Breast epithelium (tissue), 4 donors: ENCODE measurements around the gene SNX27. TPM values are rescaled to one million over a fixed set of nuclear protein-coding genes. Genes with fewer than 3 reads are reported as not detected.

Experiments
- DNase-seq, 2 donors: peaks; one replicate each; pipeline ENCODE4 v3.0.0-alpha.2; 2019; ENCODE audit warnings: low spot score in 2 of 2
- H3K27ac ChIP-seq, 2 donors: fragments of 200-600 bp; sonication (generic) in 1 of 2; one replicate each; pipeline ENCODE4 v1.5.1; 2016 to 2019; ENCODE audit warnings: mild to moderate bottlenecking in 1 of 2
- H3K27me3 ChIP-seq, 2 donors: fragments of 200-600 bp; sonication (generic) in 1 of 2; one replicate each; pipeline versions ENCODE4 v1.5.1 to v1.6.0; 2017 to 2019; ENCODE audit warnings: control low read depth in 1 of 2, mild to moderate bottlenecking in 1 of 2
- H3K36me3 ChIP-seq: fragments of 200-600 bp; one replicate; pipeline ENCODE4 v1.5.1; 2019
- H3K4me1 ChIP-seq, 2 donors: fragments of 200-600 bp; sonication (generic); one replicate each; pipeline ENCODE4 v1.5.1; 2016 to 2019; ENCODE audit warnings: control low read depth in 1 of 2
- H3K4me3 ChIP-seq, 3 donors: fragments of 200-600 bp; sonication (generic); 1 replicate in 2 of 3; 2 replicates in 1 of 3; pipeline ENCODE4 v1.5.1; 2016 to 2019; ENCODE audit warnings: mild to moderate bottlenecking in 3 of 3, moderate library complexity in 2 of 3
- H3K9me3 ChIP-seq, 2 donors: fragments of 200-600 bp; sonication (generic) in 1 of 2; one replicate each; pipeline ENCODE4 v1.5.1; 2016 to 2019; ENCODE audit warnings: control low read depth in 1 of 2
- POLR2A ChIP-seq: fragments of 450-650 bp; IDR thresholded peaks from one replicate; pipeline ENCODE4 v1.6.1; 2016; ENCODE audit warnings: antibody characterized with exemption, mild to moderate bottlenecking, moderate library complexity
- POLR2AphosphoS5 ChIP-seq, 3 donors: sonication (generic); formaldehyde crosslinking; IDR thresholded peaks; one replicate each; pipeline ENCODE4 v1.6.1; 2017; ENCODE audit warnings: antibody characterized with exemption in 3 of 3
- intact Hi-C: fragments of 100-400 bp; cut with DNase I; formaldehyde crosslinking; loops from one replicate; pipeline ENCODE4 v1.15.1; 2023; ENCODE audit warnings: low total_unique reads
- total RNA-seq, 3 donors: library from RNA; depleted of rRNA; stranded (reverse); fragments of >200 nt; gene quantifications; one replicate each; pipeline ENCODE4 v1.1.0, GENCODE V29; 2016
- TF ChIP-seq, protein P1 (sequence below), 3 donors: fragments of 450-650 bp; IDR thresholded peaks; one replicate each; pipeline ENCODE4 v1.5.1; 2016 to 2017; ENCODE audit warnings: antibody characterized with exemption in 3 of 3, mild to moderate bottlenecking in 3 of 3, moderate library complexity in 3 of 3

The SNX27 gene
- total RNA-seq, 3 donors from 2014 or later: 41.3 to 46.8 (median 43.6) TPM

DNA sequence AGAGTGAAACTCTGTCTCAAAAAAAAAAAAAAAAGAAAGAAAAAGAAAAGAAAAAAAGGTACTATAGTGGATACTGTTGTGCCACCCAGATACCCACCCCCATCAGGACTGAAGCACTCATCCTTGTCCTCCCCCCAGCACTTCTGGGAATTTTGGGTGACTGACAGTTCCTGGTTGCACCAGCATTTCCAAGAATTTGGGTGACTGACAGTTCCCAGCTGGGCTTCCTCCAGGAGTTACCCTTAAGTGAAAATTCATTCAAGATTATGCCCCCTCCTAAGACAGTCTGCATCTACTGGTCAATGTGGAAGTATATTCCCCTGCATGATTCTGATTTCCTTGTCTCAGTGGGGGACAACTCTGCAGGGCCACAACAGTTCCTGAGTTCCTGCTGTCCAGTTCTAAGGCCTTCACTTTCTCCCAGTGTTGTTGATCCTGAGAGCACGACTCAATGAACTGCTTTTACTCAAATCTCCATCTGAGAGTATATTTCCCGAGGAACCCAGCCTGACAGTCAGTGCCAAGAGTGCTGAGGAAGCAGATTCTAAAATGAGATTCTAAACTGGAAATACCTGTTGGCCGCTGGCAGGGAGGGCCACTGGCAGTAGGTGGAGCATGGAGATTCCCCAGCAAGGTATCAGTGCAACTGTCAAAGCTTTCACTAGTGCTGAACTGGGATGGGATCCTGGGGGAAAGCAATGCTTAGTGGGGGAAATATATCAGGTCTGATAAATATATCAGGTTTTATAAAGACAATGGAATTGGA is 127.9 kb downstream of the SNX27 start:
- Histone ChIP-seq H3K27ac (peak overlapping the region; percentile 56 to 57), H3K4me1 (no peaks in the 10 kb centered on the region), H3K4me3 (peak overlapping the region in 1 of 3 donors; percentile 7), H3K27me3 (no peaks in the 10 kb centered on the region), H3K36me3 (no peaks in the 10 kb centered on the region), H3K9me3 (peaks cover 7 to 9% of the 10 kb centered on the region in 2 donors)
- peak; percentile 72 to 83 for DNase-seq
- TF ChIP-seq, protein P1, sequence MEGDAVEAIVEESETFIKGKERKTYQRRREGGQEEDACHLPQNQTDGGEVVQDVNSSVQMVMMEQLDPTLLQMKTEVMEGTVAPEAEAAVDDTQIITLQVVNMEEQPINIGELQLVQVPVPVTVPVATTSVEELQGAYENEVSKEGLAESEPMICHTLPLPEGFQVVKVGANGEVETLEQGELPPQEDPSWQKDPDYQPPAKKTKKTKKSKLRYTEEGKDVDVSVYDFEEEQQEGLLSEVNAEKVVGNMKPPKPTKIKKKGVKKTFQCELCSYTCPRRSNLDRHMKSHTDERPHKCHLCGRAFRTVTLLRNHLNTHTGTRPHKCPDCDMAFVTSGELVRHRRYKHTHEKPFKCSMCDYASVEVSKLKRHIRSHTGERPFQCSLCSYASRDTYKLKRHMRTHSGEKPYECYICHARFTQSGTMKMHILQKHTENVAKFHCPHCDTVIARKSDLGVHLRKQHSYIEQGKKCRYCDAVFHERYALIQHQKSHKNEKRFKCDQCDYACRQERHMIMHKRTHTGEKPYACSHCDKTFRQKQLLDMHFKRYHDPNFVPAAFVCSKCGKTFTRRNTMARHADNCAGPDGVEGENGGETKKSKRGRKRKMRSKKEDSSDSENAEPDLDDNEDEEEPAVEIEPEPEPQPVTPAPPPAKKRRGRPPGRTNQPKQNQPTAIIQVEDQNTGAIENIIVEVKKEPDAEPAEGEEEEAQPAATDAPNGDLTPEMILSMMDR (IDR thresholded peaks at IDR 0.05): peak in 1 of 3 donors; percentile 7
- peak in 2 of 3 donors; percentile 18 to 62 for TF ChIP-seq POLR2AphosphoS5 (IDR thresholded peaks at IDR 0.05)
- TF ChIP-seq POLR2A: no peak
- intact Hi-C loops: loop anchor here (2.0 kb wide), 1 partner anchor 155 kb away; no protein-coding TSS in a partner anchor

DNA sequence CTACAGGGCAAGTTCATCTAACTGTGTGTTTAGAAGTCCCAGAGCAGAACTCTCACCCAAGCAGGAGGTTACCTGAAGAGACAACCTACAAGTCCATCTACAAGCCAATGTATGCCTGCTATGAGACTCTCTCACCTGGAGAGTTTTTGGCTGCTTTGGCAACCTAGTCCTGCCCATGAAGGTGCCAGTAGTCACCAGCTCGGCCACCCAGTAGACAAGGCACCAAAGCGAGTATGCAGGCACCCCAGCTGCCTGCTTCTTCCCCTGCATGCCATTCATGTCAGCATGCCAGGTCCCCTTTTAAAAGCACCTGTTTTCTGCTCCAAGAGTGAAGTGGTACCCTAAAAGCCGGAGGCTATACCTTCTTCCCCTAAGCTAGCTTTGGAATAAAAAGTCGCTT is 129.7 kb downstream of the SNX27 start:
- Histone ChIP-seq H3K9me3 (peaks cover 7 to 9% of the 10 kb centered on the region in 2 donors), H3K27me3 (no peaks in the 10 kb centered on the region), H3K4me3 (no peak overlapping the region), H3K4me1 (no peaks in the 10 kb centered on the region), H3K36me3 (no peaks in the 10 kb centered on the region), H3K27ac (no peak overlapping the region)
- intact Hi-C loops: loop anchor here (2.0 kb wide), 1 partner anchor 157 kb away; no protein-coding TSS in a partner anchor
- TF ChIP-seq POLR2A: no peak
- no peak for TF ChIP-seq POLR2AphosphoS5 (IDR thresholded peaks at IDR 0.05)
- TF ChIP-seq, protein P1 (IDR thresholded peaks at IDR 0.05): no peak
- DNase-seq: no peak

Other genes starting within 250 kb of the SNX27 start
- 100 to 1,000 TPM in 2 of 3 donors, 10 to 100 TPM in 1; 63.6 to 148 (median 123) TPM for gene SELENBP1, start 239.3 kb upstream of the SNX27 start, total RNA-seq
- 100 to 1,000 TPM; 234 to 270 (median 254) TPM for gene PSMB4, start 212.5 kb upstream of the SNX27 start, total RNA-seq
- gene POGZ, start 152.6 kb upstream of the SNX27 start, total RNA-seq: 10 to 100 TPM; 37.0 to 72.6 (median 60.3) TPM
- gene CGN, start 100.7 kb upstream of the SNX27 start, total RNA-seq: 10 to 100 TPM in 2 of 3 donors, under 1 TPM in 1; 0.16 to 28.1 (median 13.4) TPM
- gene TUFT1, start 71.7 kb upstream of the SNX27 start, total RNA-seq: 10 to 100 TPM in 2 of 3 donors, 1 to 10 TPM in 1; 7.2 to 21.2 (median 13.4) TPM
- not detected for gene CELF3, start 104.8 kb downstream of the SNX27 start, total RNA-seq
- not detected for gene RIIAD1, start 109.5 kb downstream of the SNX27 start, total RNA-seq
- 10 to 100 TPM; 58.3 to 68.5 (median 66.9) TPM for gene MRPL9, start 151.4 kb downstream of the SNX27 start, total RNA-seq
- gene TDRKH, start 178.4 kb downstream of the SNX27 start, total RNA-seq: 1 to 10 TPM; 5.6 to 9.7 (median 6.7) TPM
- gene LINGO4, start 193.4 kb downstream of the SNX27 start, total RNA-seq: under 1 TPM; 0.16 to 0.88 (median 0.33) TPM
- 10 to 100 TPM in 2 of 3 donors, 1 to 10 TPM in 1; 7.8 to 48.6 (median 24.9) TPM for gene RORC, start 219.8 kb downstream of the SNX27 start, total RNA-seq
- under 1 TPM in 2 of 3 donors, not detected in 1; 0.32 to 0.73 TPM for gene C2CD4D, start 227.8 kb downstream of the SNX27 start, total RNA-seq
- not detected for gene THEM5, start 241.7 kb downstream of the SNX27 start, total RNA-seq